ENCODE measurements around the gene DGKI. TPM values are rescaled to one million over a fixed set of nuclear protein-coding genes. Genes with fewer than 3 reads are reported as not detected.

The DGKI gene
- total RNA-seq, 1 experiment from 2014 or later = 0.41 TPM

DNA sequence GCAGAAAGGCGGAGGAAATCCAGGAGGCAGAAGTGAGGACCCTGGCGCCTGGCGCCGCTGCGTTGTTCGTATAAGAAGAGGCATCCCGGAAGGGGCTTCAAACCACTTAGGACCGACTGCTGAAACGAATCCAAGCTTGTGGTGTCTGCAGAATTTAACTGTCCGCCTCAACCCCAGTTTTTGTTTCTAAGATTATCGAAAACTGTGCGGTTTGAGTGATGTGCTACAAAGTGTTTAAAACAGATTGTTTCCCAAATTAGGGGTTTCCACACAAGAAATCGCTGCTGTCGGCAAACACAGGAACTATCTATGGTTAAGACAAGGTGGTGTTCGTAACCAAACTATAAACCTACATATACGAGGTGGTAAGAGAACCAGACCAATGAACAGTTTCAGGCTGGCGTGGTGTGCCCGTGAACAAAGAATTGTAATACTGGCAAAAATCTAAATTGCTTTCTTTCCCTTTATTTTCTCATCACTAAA is 835 bp upstream of the DGKI start:
- Histone ChIP-seq H4K20me1 (ENCODE audit: insufficient read depth) (no peaks in the 10 kb centered on the region), H3K79me2 (ENCODE audit: low read depth) (no peaks in the 10 kb centered on the region), H3K9me2 (ENCODE audit: insufficient read depth) (no peaks in the 10 kb centered on the region), H3K36me3 (ENCODE audit: low read depth) (no peaks in the 10 kb centered on the region), H3K9me3 (ENCODE audit: insufficient read depth, low read depth) (no peaks in the 10 kb centered on the region), H3K4me3 (no peak overlapping the region), H3K4me1 (replicated peaks; ENCODE audit: insufficient read depth) (no peaks in the 10 kb centered on the region), H3K4me2 (no peak overlapping the region), H3K27me3 (ENCODE audit: insufficient read depth, low read depth) (no peaks in the 10 kb centered on the region), H3K27ac (no peak overlapping the region), H3F3A (ENCODE audit: insufficient read depth, low read depth) (no peaks in the 10 kb centered on the region), H2AFZ (no peak overlapping the region)
- intact Hi-C loops (cut with micrococcal nuclease; ENCODE audit: unreplicated experiment) = no loop called here
- no peak for TF ChIP-seq EZH2 (IDR thresholded peaks at IDR 0.05; ENCODE audit: low read depth)
- TF ChIP-seq, protein P1, sequence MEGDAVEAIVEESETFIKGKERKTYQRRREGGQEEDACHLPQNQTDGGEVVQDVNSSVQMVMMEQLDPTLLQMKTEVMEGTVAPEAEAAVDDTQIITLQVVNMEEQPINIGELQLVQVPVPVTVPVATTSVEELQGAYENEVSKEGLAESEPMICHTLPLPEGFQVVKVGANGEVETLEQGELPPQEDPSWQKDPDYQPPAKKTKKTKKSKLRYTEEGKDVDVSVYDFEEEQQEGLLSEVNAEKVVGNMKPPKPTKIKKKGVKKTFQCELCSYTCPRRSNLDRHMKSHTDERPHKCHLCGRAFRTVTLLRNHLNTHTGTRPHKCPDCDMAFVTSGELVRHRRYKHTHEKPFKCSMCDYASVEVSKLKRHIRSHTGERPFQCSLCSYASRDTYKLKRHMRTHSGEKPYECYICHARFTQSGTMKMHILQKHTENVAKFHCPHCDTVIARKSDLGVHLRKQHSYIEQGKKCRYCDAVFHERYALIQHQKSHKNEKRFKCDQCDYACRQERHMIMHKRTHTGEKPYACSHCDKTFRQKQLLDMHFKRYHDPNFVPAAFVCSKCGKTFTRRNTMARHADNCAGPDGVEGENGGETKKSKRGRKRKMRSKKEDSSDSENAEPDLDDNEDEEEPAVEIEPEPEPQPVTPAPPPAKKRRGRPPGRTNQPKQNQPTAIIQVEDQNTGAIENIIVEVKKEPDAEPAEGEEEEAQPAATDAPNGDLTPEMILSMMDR (conservative IDR thresholded peaks at IDR 0.05) = no peak
- ChIA-PET POLR2A (ENCODE audit: unreplicated experiment) (no interaction called here), CTCF (no interaction called here)
- no peak for DNase-seq
- BruUV-seq (replicated peaks) = no TSS peak

DNA sequence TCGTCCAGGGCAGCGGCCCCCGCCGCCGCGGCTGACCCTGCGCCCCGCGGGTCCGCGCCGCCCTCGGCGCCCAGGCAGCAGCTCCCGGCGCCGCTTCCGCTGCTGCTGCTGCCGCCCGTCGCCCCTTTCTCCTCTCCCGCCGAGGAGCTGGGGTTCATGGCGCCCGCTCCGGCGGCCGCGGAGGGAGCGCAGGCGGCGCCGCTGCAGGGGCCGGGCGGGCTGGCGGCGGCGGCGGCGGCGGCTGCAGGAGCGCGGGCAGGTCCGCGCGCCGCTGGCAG is 286 bp downstream of the DGKI start:
- H3K27ac ChIP-seq = no peak overlapping the region
- intact Hi-C loops (cut with micrococcal nuclease; ENCODE audit: unreplicated experiment) = no loop called here
- H3K4me3 ChIP-seq = no peak overlapping the region
- H3K27me3 ChIP-seq (ENCODE audit: insufficient read depth, low read depth) = no peaks in the 10 kb centered on the region
- CTCF ChIA-PET = no interaction called here
- no peaks in the 10 kb centered on the region for H3F3A ChIP-seq (ENCODE audit: insufficient read depth, low read depth)
- H3K4me2 ChIP-seq = no peak overlapping the region
- no peak overlapping the region for H2AFZ ChIP-seq
- H3K9me2 ChIP-seq (ENCODE audit: insufficient read depth) = no peaks in the 10 kb centered on the region
- no TSS peak for BruUV-seq (replicated peaks)
- no peaks in the 10 kb centered on the region for H4K20me1 ChIP-seq (ENCODE audit: insufficient read depth)
- H3K4me1 ChIP-seq (replicated peaks; ENCODE audit: insufficient read depth) = no peaks in the 10 kb centered on the region
- POLR2A ChIA-PET (ENCODE audit: unreplicated experiment) = no interaction called here
- no peaks in the 10 kb centered on the region for H3K9me3 ChIP-seq (ENCODE audit: insufficient read depth, low read depth)
- no peaks in the 10 kb centered on the region for H3K36me3 ChIP-seq (ENCODE audit: low read depth)
- DNase-seq = no peak
- no peaks in the 10 kb centered on the region for H3K79me2 ChIP-seq (ENCODE audit: low read depth)
- TF ChIP-seq EZH2 (IDR thresholded peaks at IDR 0.05; ENCODE audit: low read depth) = no peak
- TF ChIP-seq, protein P1 (conservative IDR thresholded peaks at IDR 0.05) = no peak

DNA sequence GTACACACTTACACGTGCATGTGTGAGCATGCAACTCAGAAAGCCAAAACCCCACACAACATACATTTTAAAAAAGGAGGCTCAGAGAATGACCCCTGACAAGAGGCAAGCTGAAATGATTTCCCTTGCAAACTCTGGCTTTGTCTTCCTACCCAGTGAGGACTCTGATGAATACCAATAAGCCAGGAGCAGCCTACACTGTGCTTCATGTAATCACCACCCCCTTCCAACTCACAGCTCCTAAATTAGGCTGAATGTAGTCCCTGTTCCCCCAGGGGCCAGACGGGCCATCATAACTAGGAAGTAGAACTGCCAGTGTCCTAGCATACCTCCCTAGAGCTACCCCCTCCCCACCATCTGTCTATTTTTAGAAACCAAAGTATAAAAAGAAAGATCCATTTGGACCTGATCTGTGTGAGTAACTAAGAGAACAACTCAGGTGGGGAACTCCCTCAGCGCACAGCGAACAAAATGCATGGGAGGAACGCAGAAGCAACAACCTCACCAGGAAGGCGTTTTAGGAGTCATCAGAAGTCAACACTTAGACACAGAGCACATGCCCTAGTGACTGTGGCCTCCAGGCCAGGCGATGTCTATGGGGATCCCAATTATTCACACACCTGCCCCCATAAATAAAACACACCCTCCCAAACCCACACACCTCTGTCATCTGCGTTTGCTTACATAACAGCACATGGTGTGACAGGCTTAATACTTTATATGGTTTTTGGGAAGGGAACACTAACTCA is 1.9 kb downstream of the DGKI start:
- no peaks in the 10 kb centered on the region for H3K4me1 ChIP-seq (replicated peaks; ENCODE audit: insufficient read depth)
- H3K27me3 ChIP-seq (ENCODE audit: insufficient read depth, low read depth) = no peaks in the 10 kb centered on the region
- H3F3A ChIP-seq (ENCODE audit: insufficient read depth, low read depth) = no peaks in the 10 kb centered on the region
- H3K9me3 ChIP-seq (ENCODE audit: insufficient read depth, low read depth) = no peaks in the 10 kb centered on the region
- H3K4me2 ChIP-seq = no peak overlapping the region
- no peaks in the 10 kb centered on the region for H4K20me1 ChIP-seq (ENCODE audit: insufficient read depth)
- DNase-seq = no peak
- no peaks in the 10 kb centered on the region for H3K79me2 ChIP-seq (ENCODE audit: low read depth)
- no peaks in the 10 kb centered on the region for H3K36me3 ChIP-seq (ENCODE audit: low read depth)
- no TSS peak for BruUV-seq (replicated peaks)
- no peak overlapping the region for H3K4me3 ChIP-seq
- intact Hi-C loops (cut with micrococcal nuclease; ENCODE audit: unreplicated experiment) = no loop called here
- no peak overlapping the region for H3K27ac ChIP-seq
- TF ChIP-seq, protein P1 (conservative IDR thresholded peaks at IDR 0.05) = no peak
- TF ChIP-seq EZH2 (IDR thresholded peaks at IDR 0.05; ENCODE audit: low read depth) = no peak
- no peaks in the 10 kb centered on the region for H3K9me2 ChIP-seq (ENCODE audit: insufficient read depth)
- ChIA-PET POLR2A (ENCODE audit: unreplicated experiment) (no interaction called here), CTCF (no interaction called here)
- H2AFZ ChIP-seq = no peak overlapping the region
